Endothelial cell of umbilical vein (primary cell): Measurements from ENCODE around the gene TCF20. TPM values are rescaled to one million over a fixed set of nuclear protein-coding genes. Genes with fewer than 3 reads are reported as not detected.

Source experiments
- BruUV-seq: library from RNA; stranded (reverse); fragments of 400-500 nt; replicated peaks from 2 replicates; lab custom pipeline; 2021; lab: Mats Ljungman, UMichigan
- CTCF ChIA-PET: fragments of 300-600, 350-600 bp; sonication (Branson Sonifier 250); formaldehyde crosslinking; loops from one replicate; lab custom pipeline; 2021; ENCODE audit warnings: antibody characterized with exemption, inconsistent platforms; lab: Charles Lee
- POLR2A ChIA-PET: fragments of 300-600, 350-600 bp; sonication (Branson Sonifier 250); formaldehyde crosslinking; loops from one replicate; lab custom pipeline; 2021; ENCODE audit warnings: antibody characterized with exemption, inconsistent platforms; lab: Charles Lee
- DNase-seq: peaks from one replicate; pipeline ENCODE4 v3.0.0-alpha.2; 2011; ENCODE audit warnings: low read depth, low spot score
- FAIRE-seq: peaks from 2 replicates; lab custom pipeline; 2011; peaks lifted over from hg19 to GRCh38; lab: Jason Lieb, UNC
- H2AFZ ChIP-seq: 2 replicates; pipeline ENCODE4 v1.6.0; 2012; ENCODE audit warnings: low read depth, low read length, control low read depth, inconsistent platforms
- H3K27ac ChIP-seq: 2 replicates; pipeline ENCODE4 v1.5.1; 2011; ENCODE audit warnings: low read depth, mild to moderate bottlenecking, control low read depth, low read length, moderate library complexity; ENCODE audit not compliant: insufficient read depth
- H3K27me3 ChIP-seq, 2 experiments: 2 replicates each; pipeline versions ENCODE4 v1.6.0 to v1.6.1; 2011; ENCODE audit warnings: low read length in 2 of 2, mixed read lengths in 1 of 2; ENCODE audit not compliant: control insufficient read depth in 2 of 2, insufficient read depth in 2 of 2
- H3K36me3 ChIP-seq, 2 experiments: 2 replicates in 1 of 2; 3 replicates in 1 of 2; pipeline ENCODE4 v1.5.1; 2011; ENCODE audit warnings: low read length in 2 of 2, mild to moderate bottlenecking in 1 of 2, moderate library complexity in 1 of 2; ENCODE audit not compliant: control insufficient read depth in 2 of 2, insufficient read depth in 2 of 2; ENCODE audit errors: extremely low read depth in 1 of 2
- H3K4me1 ChIP-seq: 3 replicates; pipeline ENCODE4 v1.5.1; 2011; ENCODE audit warnings: mild to moderate bottlenecking, low read length; ENCODE audit not compliant: control insufficient read depth, insufficient read depth; ENCODE audit errors: extremely low read depth
- H3K4me2 ChIP-seq: 2 replicates; pipeline ENCODE4 v1.6.1; 2011; ENCODE audit warnings: low read length, control low read depth, mixed read lengths; ENCODE audit not compliant: insufficient read depth
- H3K4me3 ChIP-seq, 3 experiments: fragments of 200-600 bp in 1 of 3; sonication (generic), shearing (Covaris generic) in 1 of 3; replicated peaks in 1 of 3; 2 replicates each; pipeline ENCODE4 v1.5.1; 2011 to 2016; ENCODE audit warnings: control low read depth in 3 of 3, low read length in 3 of 3, mild to moderate bottlenecking in 2 of 3, inconsistent platforms in 1 of 3, low read depth in 1 of 3, moderate library complexity in 1 of 3; ENCODE audit not compliant: insufficient read depth in 1 of 3
- H3K79me2 ChIP-seq: 2 replicates; pipeline ENCODE4 v1.6.0; 2012; ENCODE audit warnings: low read length, inconsistent platforms; ENCODE audit not compliant: control insufficient read depth, insufficient read depth
- H3K9ac ChIP-seq: replicated peaks from 2 replicates; pipeline ENCODE3; 2011; ENCODE audit warnings: low read length, control low read depth; ENCODE audit not compliant: insufficient read depth; ENCODE audit errors: extremely low read depth
- H3K9me1 ChIP-seq: replicated peaks from 3 replicates; pipeline ENCODE4 v1.6.0; 2011; ENCODE audit warnings: mild to moderate bottlenecking, low read length; ENCODE audit not compliant: control insufficient read depth, insufficient read depth; ENCODE audit errors: extremely low read depth
- H3K9me3 ChIP-seq: replicated peaks from 2 replicates; pipeline ENCODE4 v1.5.1; 2012; ENCODE audit warnings: low read length, inconsistent platforms; ENCODE audit not compliant: control insufficient read depth, insufficient read depth
- H4K20me1 ChIP-seq: replicated peaks from 2 replicates; pipeline ENCODE3; 2011; ENCODE audit warnings: mild to moderate bottlenecking, low read length; ENCODE audit not compliant: control insufficient read depth, insufficient read depth; ENCODE audit errors: extremely low read depth
- CTCF ChIP-seq, 2 donors: IDR thresholded peaks; 1 replicate in 1 of 2; 2 replicates in 1 of 2; pipeline ENCODE4 v1.5.1; 2011; ENCODE audit warnings: low read length in 2 of 2, mild to moderate bottlenecking in 2 of 2, moderate library complexity in 2 of 2, control low read depth in 1 of 2, inconsistent platforms in 1 of 2, low read depth in 1 of 2; ENCODE audit not compliant: insufficient read depth in 1 of 2; ENCODE audit errors: extremely low read depth in 1 of 2
- EZH2 ChIP-seq: IDR thresholded peaks from 2 replicates; pipeline ENCODE4 v1.6.1; 2012; ENCODE audit warnings: borderline replicate concordance, low read depth, mild to moderate bottlenecking, moderate library complexity, low read length, inconsistent platforms; ENCODE audit not compliant: severe bottlenecking
- FOS ChIP-seq: IDR thresholded peaks from 2 replicates; pipeline ENCODE4 v1.6.1; 2011; ENCODE audit warnings: mild to moderate bottlenecking, low read length, moderate library complexity, borderline replicate concordance; ENCODE audit not compliant: insufficient read depth
- GATA2 ChIP-seq: IDR thresholded peaks from 2 replicates; pipeline ENCODE4 v1.7.0; 2011; ENCODE audit warnings: low read depth, mild to moderate bottlenecking, moderate library complexity, mixed read lengths, low read length; ENCODE audit not compliant: insufficient read length, insufficient read depth
- JUN ChIP-seq: IDR thresholded peaks from 2 replicates; pipeline ENCODE4 v1.6.1; 2011; ENCODE audit warnings: borderline replicate concordance, low read depth; ENCODE audit not compliant: insufficient read length, insufficient read depth
- MYC ChIP-seq: IDR thresholded peaks from one replicate; pipeline ENCODE4 v1.6.1; 2011; ENCODE audit warnings: mild to moderate bottlenecking, low read depth, low read length
- POLR2A ChIP-seq: IDR thresholded peaks from 2 replicates; pipeline ENCODE4 v1.6.1; 2012; ENCODE audit warnings: low read depth, mild to moderate bottlenecking, control low read depth, low read length
- POLR2AphosphoS5 ChIP-seq: IDR thresholded peaks from 2 replicates; pipeline ENCODE4 v1.6.1; 2012; ENCODE audit warnings: low read depth, mild to moderate bottlenecking, control low read depth, low read length, moderate library complexity; ENCODE audit not compliant: insufficient read depth
- dilution Hi-C: fragments of 300-500 bp; cut with MboI; formaldehyde crosslinking; loops from one replicate; pipeline ENCODE4 v1.15.0; 2019; ENCODE audit warnings: low sequenced_read_pairs; ENCODE audit not compliant: extremely low pct_ligation_motif_present
- intact Hi-C: fragments of 100-400 bp; cut with micrococcal nuclease; formaldehyde crosslinking; loops from one replicate; pipeline ENCODE4 v1.10.0; 2022
- polyA plus RNA-seq, 4 experiments: library from polyadenylated mRNA; depleted of rRNA in 3 of 4; stranded (reverse) in 3 of 4; unstranded in 1 of 4; fragments of >200 nt; gene quantifications; 2 replicates each; pipeline versions ENCODE4 v1.2.1 to v1.2.3, GENCODE V29; 2011 to 2012; ENCODE audit warnings: missing spikeins in 1 of 4
- total RNA-seq: library from RNA; stranded (reverse); gene quantifications from 2 replicates; pipeline ENCODE4 v1.2.3, GENCODE V29; 2021
- TF ChIP-seq, protein P1 (sequence below): IDR thresholded peaks from 2 replicates; pipeline ENCODE4 v1.6.1; 2011; ENCODE audit not compliant: insufficient read depth, insufficient read length

TCF20 gene
- total and polyA plus RNA-seq, 2 donors (not counting 3 experiments of a cell fraction or from before 2014, with no cell fraction given): 11.2 to 36.7 TPM

DNA sequence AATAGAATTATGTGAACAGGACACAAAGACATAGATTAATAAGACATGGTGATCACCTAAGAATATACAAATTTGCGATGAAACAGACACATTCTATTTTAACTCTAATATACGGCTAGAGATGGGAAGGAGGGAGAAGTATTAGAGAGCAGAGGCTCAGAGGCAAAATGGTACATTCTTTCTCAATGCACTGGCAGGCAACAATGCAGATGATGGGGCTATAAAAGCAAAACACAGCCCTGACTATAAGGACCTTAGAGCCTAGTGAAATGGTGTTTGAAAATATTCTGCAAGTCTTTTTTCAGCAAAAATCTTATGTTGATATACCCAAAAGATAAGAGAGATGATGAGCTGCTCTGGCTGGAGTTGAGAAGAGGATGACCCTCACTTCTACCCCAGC, 13.1 kb downstream of the TCF20 start:
- no peak for FAIRE-seq
- ChIA-PET POLR2A (no interaction called here), CTCF (interaction anchor here (0.6 to 1.5 kb wide), 4 partner anchors 12 to 215 kb away, joined by 3 to 4 read pairs (median 3); no protein-coding TSS in a partner anchor)
- H3K27me3 ChIP-seq: no peaks in the 10 kb centered on the region
- H3K9ac ChIP-seq: no peak overlapping the region
- no peak overlapping the region for H3K4me3 ChIP-seq
- H3K4me1 ChIP-seq: no peaks in the 10 kb centered on the region
- DNase-seq: no peak
- H4K20me1 ChIP-seq: peaks cover 19% of the 10 kb centered on the region
- H3K36me3 ChIP-seq: no peaks in the 10 kb centered on the region
- BruUV-seq: no TSS peak
- TF ChIP-seq POLR2AphosphoS5 (no peak), MYC (no peak), POLR2A (no peak), EZH2 (no peak), CTCF (IDR thresholded peaks at IDR 0.05; ENCODE audit: extremely low read depth in 1 of 2, insufficient read depth in 1 of 2, low read depth in 1 of 2, low read length in 2 of 2) (no peak), FOS (no peak), JUN (no peak), GATA2 (no peak)
- TF ChIP-seq, protein P1, sequence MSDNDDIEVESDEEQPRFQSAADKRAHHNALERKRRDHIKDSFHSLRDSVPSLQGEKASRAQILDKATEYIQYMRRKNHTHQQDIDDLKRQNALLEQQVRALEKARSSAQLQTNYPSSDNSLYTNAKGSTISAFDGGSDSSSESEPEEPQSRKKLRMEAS: no peak
- H3K79me2 ChIP-seq: peaks cover 76% of the 10 kb centered on the region
- no peak overlapping the region for H3K4me2 ChIP-seq
- no peak overlapping the region for H2AFZ ChIP-seq
- no peak overlapping the region for H3K27ac ChIP-seq
- dilution Hi-C loops: no loop called here
- intact Hi-C loops: no loop called here
- peaks cover 3% of the 10 kb centered on the region for H3K9me1 ChIP-seq
- H3K9me3 ChIP-seq: no peaks in the 10 kb centered on the region
